Activated T-helper 1 cell treated with Interleukin-2 at 50 U/mL for 16 hours (primary cell): ENCODE data around the gene ARHGAP26.
A peak's percentile ranks its signal among the peaks of the same experiment; 100 is the strongest.

Source experiments
- DNase-seq: peaks from one replicate; pipeline ENCODE4 v3.0.0-alpha.2; 2020; ENCODE audit warnings: low read depth

Gene ARHGAP26

GRCh38 chr5:142769793-142770649 lies at the start of gene ARHGAP26:
Gene ARHGAP26, plus strand, starts transcription at chr5:142770377. Its CDS starts 385 bp downstream, at chr5:142770762.
- DNase-seq = peak; percentile 89

GRCh38 chr5:142720641-142721271 lies 49.4 kb upstream of the ARHGAP26 start:
- no peak for DNase-seq

- no peak for DNase-seq
Observed at GRCh38 chr5:142722146-142722545, 48.0 kb upstream of the ARHGAP26 start.

- no peak for DNase-seq
Observed at GRCh38 chr5:142722896-142723295, 47.3 kb upstream of the ARHGAP26 start.

- DNase-seq = no peak
Observed at GRCh38 chr5:142724821-142725220, 45.4 kb upstream of the ARHGAP26 start.

- no peak for DNase-seq
Observed at GRCh38 chr5:142725231-142726187, 44.7 kb upstream of the ARHGAP26 start.

- DNase-seq = no peak
Observed at GRCh38 chr5:142726188-142726731, 43.9 kb upstream of the ARHGAP26 start.

- no peak for DNase-seq
Observed at GRCh38 chr5:142727735-142728047, 42.5 kb upstream of the ARHGAP26 start.

GRCh38 chr5:142735323-142736246 lies 34.6 kb upstream of the ARHGAP26 start:
- DNase-seq = no peak

GRCh38 chr5:142736247-142736632 lies 33.9 kb upstream of the ARHGAP26 start:
- no peak for DNase-seq

- no peak for DNase-seq
Observed at GRCh38 chr5:142737179-142737578, 33.0 kb upstream of the ARHGAP26 start.

GRCh38 chr5:142740474-142741242 lies 29.5 kb upstream of the ARHGAP26 start:
- no peak for DNase-seq

GRCh38 chr5:142743592-142744441 lies 26.4 kb upstream of the ARHGAP26 start:
- DNase-seq = no peak

- no peak for DNase-seq
Observed at GRCh38 chr5:142745268-142745667, 24.9 kb upstream of the ARHGAP26 start.

GRCh38 chr5:142746532-142747433 lies 23.4 kb upstream of the ARHGAP26 start:
- DNase-seq = no peak

GRCh38 chr5:142748132-142748531 lies 22.0 kb upstream of the ARHGAP26 start:
- no peak for DNase-seq

- peak; percentile 7 for DNase-seq
Observed at GRCh38 chr5:142748568-142749249, 21.5 kb upstream of the ARHGAP26 start.

- DNase-seq = no peak
Observed at GRCh38 chr5:142749321-142749720, 20.9 kb upstream of the ARHGAP26 start.
